ENCODE data around the gene ERC2. TPM values are rescaled to one million over a fixed set of nuclear protein-coding genes. Genes with fewer than 3 reads are reported as not detected.

ERC2 gene
- total RNA-seq, 1 donor from 2014 or later, result 0.99 TPM

GRCh38 chr3:55884066-55884465, 584.2 kb downstream of the ERC2 start:
- H3K27ac ChIP-seq (replicated peaks), result no peak overlapping the region
- TF ChIP-seq CTCF (IDR thresholded peaks at IDR 0.05; ENCODE audit: borderline replicate concordance), result no peak
- H3K9me3 ChIP-seq (replicated peaks), result no peaks in the 10 kb centered on the region
- no peak for DNase-seq
- no peaks in the 10 kb centered on the region for H3K36me3 ChIP-seq
- no peaks in the 10 kb centered on the region for H3K4me1 ChIP-seq
- H3K27me3 ChIP-seq (ENCODE audit: low read depth), result peaks cover 29% of the 10 kb centered on the region
- intact Hi-C loops (cut with micrococcal nuclease), result no loop called here
- no peak overlapping the region for H3K4me3 ChIP-seq

- intact Hi-C loops (cut with micrococcal nuclease), result no loop called here
- H3K9me3 ChIP-seq (replicated peaks), result no peaks in the 10 kb centered on the region
- no peak overlapping the region for H3K27ac ChIP-seq (replicated peaks)
- H3K4me3 ChIP-seq, result no peak overlapping the region
- TF ChIP-seq CTCF (IDR thresholded peaks at IDR 0.05; ENCODE audit: borderline replicate concordance), result no peak
- H3K4me1 ChIP-seq, result no peaks in the 10 kb centered on the region
- no peaks in the 10 kb centered on the region for H3K36me3 ChIP-seq
- H3K27me3 ChIP-seq (ENCODE audit: low read depth), result peaks cover 25% of the 10 kb centered on the region
- DNase-seq, result no peak
Observed at GRCh38 chr3:55882006-55882405, 586.3 kb downstream of the ERC2 start.

- Histone ChIP-seq H3K4me3 (no peak overlapping the region), H3K27me3 (ENCODE audit: low read depth) (peaks cover 32% of the 10 kb centered on the region), H3K36me3 (no peaks in the 10 kb centered on the region), H3K27ac (replicated peaks) (no peak overlapping the region), H3K4me1 (no peaks in the 10 kb centered on the region), H3K9me3 (replicated peaks) (no peaks in the 10 kb centered on the region)
- intact Hi-C loops (cut with micrococcal nuclease), result no loop called here
- DNase-seq, result no peak
- TF ChIP-seq CTCF (IDR thresholded peaks at IDR 0.05; ENCODE audit: borderline replicate concordance), result no peak
Observed at GRCh38 chr3:55880357-55880756, 587.9 kb downstream of the ERC2 start.

GRCh38 chr3:55879901-55880331, 588.4 kb downstream of the ERC2 start:
- no peaks in the 10 kb centered on the region for H3K4me1 ChIP-seq
- no peaks in the 10 kb centered on the region for H3K36me3 ChIP-seq
- H3K27ac ChIP-seq (replicated peaks), result no peak overlapping the region
- no peaks in the 10 kb centered on the region for H3K9me3 ChIP-seq (replicated peaks)
- DNase-seq, result no peak
- H3K27me3 ChIP-seq (ENCODE audit: low read depth), result peaks cover 34% of the 10 kb centered on the region
- TF ChIP-seq CTCF (IDR thresholded peaks at IDR 0.05; ENCODE audit: borderline replicate concordance), result no peak
- no peak overlapping the region for H3K4me3 ChIP-seq
- intact Hi-C loops (cut with micrococcal nuclease), result no loop called here

- H3K27ac ChIP-seq (replicated peaks), result no peak overlapping the region
- H3K4me1 ChIP-seq, result no peaks in the 10 kb centered on the region
- H3K27me3 ChIP-seq (ENCODE audit: low read depth), result peaks cover 46% of the 10 kb centered on the region
- TF ChIP-seq CTCF (IDR thresholded peaks at IDR 0.05; ENCODE audit: borderline replicate concordance), result no peak
- intact Hi-C loops (cut with micrococcal nuclease), result no loop called here
- no peak for DNase-seq
- no peak overlapping the region for H3K4me3 ChIP-seq
- H3K36me3 ChIP-seq, result no peaks in the 10 kb centered on the region
- H3K9me3 ChIP-seq (replicated peaks), result no peaks in the 10 kb centered on the region
Observed at GRCh38 chr3:55877703-55878102, 590.6 kb downstream of the ERC2 start.

GRCh38 chr3:55876560-55876959, 591.7 kb downstream of the ERC2 start:
- no peak for TF ChIP-seq CTCF (IDR thresholded peaks at IDR 0.05; ENCODE audit: borderline replicate concordance)
- DNase-seq, result no peak
- Histone ChIP-seq H3K4me1 (no peaks in the 10 kb centered on the region), H3K9me3 (replicated peaks) (no peaks in the 10 kb centered on the region), H3K4me3 (no peak overlapping the region), H3K36me3 (no peaks in the 10 kb centered on the region), H3K27ac (replicated peaks) (no peak overlapping the region), H3K27me3 (ENCODE audit: low read depth) (peaks cover 48% of the 10 kb centered on the region)
- intact Hi-C loops (cut with micrococcal nuclease), result no loop called here
